Mucosa of descending colon (tissue), 3 donors: Measurements from ENCODE around the gene TXNDC11. TPM values are rescaled to one million over a fixed set of nuclear protein-coding genes. Genes with fewer than 3 reads are reported as not detected.

Source experiments
- ATAC-seq: fragments of 200-7000 bp; cut with Tn5 transposase; one replicate; pipeline ENCODE4 v1.9.1; 2020; ENCODE audit warnings: mild to moderate bottlenecking, moderate library complexity
- DNase-seq, 3 donors: peaks; one replicate each; pipeline ENCODE4 v3.0.0-alpha.2; 2020
- H3K36me3 ChIP-seq: fragments of 200-600 bp; one replicate; pipeline ENCODE4 v1.8.0; 2021; ENCODE audit warnings: low read depth, mild to moderate bottlenecking
- H3K4me1 ChIP-seq: fragments of 200-600 bp; one replicate; pipeline ENCODE4 v1.8.0; 2021; ENCODE audit warnings: low read depth, mild to moderate bottlenecking
- H3K4me3 ChIP-seq: fragments of 200-600 bp; one replicate; pipeline ENCODE4 v1.8.0; 2021; ENCODE audit warnings: mild to moderate bottlenecking
- H3K9me3 ChIP-seq: fragments of 200-600 bp; one replicate; pipeline ENCODE4 v1.8.0; 2021; ENCODE audit warnings: mild to moderate bottlenecking
- intact Hi-C, 2 donors: fragments of 100-400 bp; cut with DNase I in 1 of 2; cut with micrococcal nuclease in 1 of 2; formaldehyde crosslinking; loops; one replicate each; pipeline versions ENCODE4 v1.11.0 to v1.11.1; 2022; cut with DNase I, micrococcal nuclease
- total RNA-seq, 3 donors: library from RNA; stranded (reverse); fragmentation: NEBNext Ultra II Directional in 2 of 3; extraction: Animal tissue kit (Norgen Biotek cat#: 25700) in 2 of 3; gene quantifications; one replicate each; pipeline versions ENCODE4 v1.2.1 to v1.2.4, GENCODE V29; 2021 to 2023
- TF ChIP-seq, protein P1 (sequence below): fragments of 200-600 bp; IDR thresholded peaks from one replicate; pipeline ENCODE4 v1.8.0; 2022; ENCODE audit warnings: antibody characterized with exemption, mild to moderate bottlenecking
- donor health status: DM: no; HTN: no; CAD: no; lungs with moderate emphysema.
- donor health status: DM: no; HTN: no; CAD: no.
- donor health status: DM: no; HTN: yes; CAD: no.

The TXNDC11 gene
- total RNA-seq, 3 donors from 2014 or later: 52.3 to 71.9 (median 60.3) TPM

DNA sequence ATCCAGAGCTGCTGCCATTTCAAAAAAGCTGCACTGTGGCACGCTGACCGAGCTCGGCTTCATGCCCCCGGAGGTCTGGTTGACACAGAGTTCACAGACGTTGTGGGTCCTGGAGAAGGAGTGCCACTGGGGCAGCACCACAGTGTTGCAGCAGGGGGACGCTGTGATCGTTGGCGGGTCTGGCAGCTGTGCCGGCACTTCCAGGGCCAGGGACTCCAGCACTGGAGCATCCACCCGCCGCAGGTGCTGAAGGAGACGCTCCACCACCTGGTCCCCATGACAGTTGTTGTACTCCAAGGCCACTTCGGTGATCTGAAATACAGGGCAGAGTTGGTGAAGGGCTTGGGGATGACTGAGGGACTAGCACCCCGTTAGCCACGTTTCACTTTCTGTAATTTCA is 50.9 kb downstream of the TXNDC11 start:
- Histone ChIP-seq H3K4me3 (no peak overlapping the region), H3K4me1 (peaks cover 5% of the 10 kb centered on the region), H3K9me3 (no peaks in the 10 kb centered on the region), H3K36me3 (peaks cover 14% of the 10 kb centered on the region)
- ATAC-seq (no peak), DNase-seq (no peak)
- intact Hi-C loops: no loop called here
- TF ChIP-seq, protein P1, sequence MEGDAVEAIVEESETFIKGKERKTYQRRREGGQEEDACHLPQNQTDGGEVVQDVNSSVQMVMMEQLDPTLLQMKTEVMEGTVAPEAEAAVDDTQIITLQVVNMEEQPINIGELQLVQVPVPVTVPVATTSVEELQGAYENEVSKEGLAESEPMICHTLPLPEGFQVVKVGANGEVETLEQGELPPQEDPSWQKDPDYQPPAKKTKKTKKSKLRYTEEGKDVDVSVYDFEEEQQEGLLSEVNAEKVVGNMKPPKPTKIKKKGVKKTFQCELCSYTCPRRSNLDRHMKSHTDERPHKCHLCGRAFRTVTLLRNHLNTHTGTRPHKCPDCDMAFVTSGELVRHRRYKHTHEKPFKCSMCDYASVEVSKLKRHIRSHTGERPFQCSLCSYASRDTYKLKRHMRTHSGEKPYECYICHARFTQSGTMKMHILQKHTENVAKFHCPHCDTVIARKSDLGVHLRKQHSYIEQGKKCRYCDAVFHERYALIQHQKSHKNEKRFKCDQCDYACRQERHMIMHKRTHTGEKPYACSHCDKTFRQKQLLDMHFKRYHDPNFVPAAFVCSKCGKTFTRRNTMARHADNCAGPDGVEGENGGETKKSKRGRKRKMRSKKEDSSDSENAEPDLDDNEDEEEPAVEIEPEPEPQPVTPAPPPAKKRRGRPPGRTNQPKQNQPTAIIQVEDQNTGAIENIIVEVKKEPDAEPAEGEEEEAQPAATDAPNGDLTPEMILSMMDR: no peak

DNA sequence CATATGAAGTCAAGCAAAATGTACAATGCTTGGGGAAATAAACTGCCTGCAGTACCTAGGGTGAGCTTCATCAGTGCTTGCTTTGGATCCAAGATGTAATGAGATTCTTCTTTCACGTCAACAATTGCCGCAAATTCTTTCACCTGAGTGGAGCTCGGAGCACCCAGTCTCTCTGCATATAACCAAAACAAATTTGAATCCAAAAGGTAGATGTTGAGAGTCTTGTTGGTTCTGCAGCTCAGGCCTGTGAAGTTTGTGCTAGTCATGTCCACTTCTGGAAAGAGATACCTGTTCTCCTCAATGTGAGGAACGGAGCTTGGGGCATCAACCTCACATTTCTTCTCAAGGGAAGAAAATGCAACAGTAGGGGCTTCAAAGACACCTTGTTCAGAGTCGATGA is 51.4 kb downstream of the TXNDC11 start:
- Histone ChIP-seq H3K4me3 (no peak overlapping the region), H3K9me3 (no peaks in the 10 kb centered on the region), H3K4me1 (peaks cover 5% of the 10 kb centered on the region), H3K36me3 (peaks cover 14% of the 10 kb centered on the region)
- intact Hi-C loops: no loop called here
- TF ChIP-seq, protein P1: no peak
- ATAC-seq (no peak), DNase-seq (no peak)

DNA sequence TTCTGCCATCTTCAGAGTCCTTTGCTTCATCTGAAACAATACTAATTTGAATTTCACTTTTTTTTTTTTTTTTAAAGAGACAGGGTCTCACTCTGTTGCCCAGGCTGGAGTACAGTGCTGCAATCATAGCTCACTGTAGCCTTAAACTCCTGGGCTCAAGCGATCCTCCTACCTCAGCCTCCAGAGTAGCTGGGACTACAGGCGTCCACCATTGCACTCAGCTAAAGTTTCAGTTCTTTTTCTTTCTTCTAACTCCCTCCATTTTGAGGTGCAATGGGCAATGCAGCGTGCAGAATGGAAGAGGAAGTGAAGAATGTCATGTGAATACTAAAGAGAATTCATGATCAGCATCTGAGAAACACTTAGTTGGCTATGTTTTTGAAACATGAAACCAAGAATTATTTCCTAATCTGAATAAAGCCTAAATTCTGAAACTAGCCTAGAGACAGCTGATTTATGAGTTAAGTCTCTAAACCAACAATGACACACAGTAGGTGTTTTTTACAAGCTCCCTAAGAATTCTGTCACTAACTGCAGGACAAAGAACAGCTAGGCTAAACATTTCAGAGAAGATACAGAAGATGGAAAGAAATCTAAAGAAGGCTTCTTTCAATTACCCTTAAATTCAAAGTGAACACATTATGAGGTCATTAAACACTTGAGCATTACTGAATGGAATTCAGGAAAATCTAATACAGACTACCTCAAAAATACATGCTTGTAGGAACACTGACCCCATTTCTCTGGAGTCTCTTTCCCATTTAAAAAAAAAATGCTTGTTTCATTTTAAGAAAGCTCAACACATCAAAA is 53.4 kb downstream of the TXNDC11 start:
- intact Hi-C loops: no loop called here
- ATAC-seq (peak; percentile 46), DNase-seq (no peak)
- Histone ChIP-seq H3K4me3 (no peak overlapping the region), H3K9me3 (no peaks in the 10 kb centered on the region), H3K4me1 (peaks cover 5% of the 10 kb centered on the region), H3K36me3 (peaks cover 18% of the 10 kb centered on the region)
- TF ChIP-seq, protein P1: no peak

DNA sequence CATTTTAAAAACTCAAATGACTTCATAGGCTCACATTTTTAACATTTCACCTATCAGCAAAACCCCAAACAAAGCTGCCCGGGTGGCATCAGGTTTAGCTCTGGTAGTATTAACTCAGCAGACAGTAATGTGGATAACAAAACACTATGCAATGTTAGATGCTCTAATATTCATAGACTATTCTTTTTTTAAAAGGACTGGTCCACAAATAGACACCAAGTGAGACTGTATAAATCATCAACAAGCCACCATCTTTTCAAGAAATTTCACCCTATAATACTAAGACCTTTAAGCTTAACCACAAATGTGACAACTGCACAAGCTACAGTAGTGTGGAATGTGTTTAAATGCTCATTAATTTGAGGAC is 54.2 kb downstream of the TXNDC11 start:
- intact Hi-C loops: no loop called here
- Histone ChIP-seq H3K36me3 (peaks cover 18% of the 10 kb centered on the region), H3K4me1 (peaks cover 5% of the 10 kb centered on the region), H3K9me3 (no peaks in the 10 kb centered on the region), H3K4me3 (no peak overlapping the region)
- DNase-seq (no peak), ATAC-seq (no peak)
- TF ChIP-seq, protein P1: no peak

DNA sequence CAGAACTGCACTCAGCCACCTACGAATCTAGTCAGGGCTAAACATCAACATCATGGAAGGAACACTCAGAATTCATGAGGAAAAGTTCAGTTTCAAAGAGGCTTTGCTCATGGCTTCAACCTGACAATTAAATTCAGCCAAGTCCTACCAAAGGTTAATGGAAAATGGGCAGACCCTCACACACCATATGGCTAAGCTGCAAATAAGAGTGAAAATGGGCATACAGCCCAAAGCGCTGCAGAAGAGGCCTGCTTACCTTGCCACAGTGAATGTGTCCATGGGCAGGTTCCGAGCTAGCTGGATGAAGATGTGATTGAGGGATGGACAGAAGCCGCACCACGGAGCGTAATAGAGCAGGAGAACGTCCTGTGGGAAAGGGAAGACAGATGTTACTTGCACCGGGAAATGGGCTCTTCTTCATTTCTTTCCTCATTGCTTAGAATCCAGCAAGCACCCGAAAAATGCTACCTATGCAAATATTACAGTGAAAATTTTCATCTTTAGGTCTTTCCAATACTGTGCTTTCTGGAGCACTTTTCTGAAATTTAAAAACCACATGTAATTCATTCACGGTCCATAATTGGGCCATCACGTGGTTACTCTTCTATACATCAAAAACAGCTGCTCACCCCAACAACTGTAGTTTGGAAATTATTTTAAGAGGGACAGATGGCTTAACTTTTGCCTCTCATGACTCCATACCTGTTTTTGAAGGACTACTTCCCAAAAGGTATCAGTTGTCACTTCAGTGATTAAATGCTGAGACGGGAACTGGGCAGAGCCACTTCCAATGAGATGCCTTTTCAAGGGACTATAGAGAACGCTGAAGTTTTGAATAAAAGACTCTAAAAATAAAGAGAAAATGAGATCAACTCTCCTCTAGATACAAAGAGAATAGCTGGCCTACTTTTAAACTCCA is 54.8 kb downstream of the TXNDC11 start:
- H3K4me1 ChIP-seq: peaks cover 9% of the 10 kb centered on the region
- ATAC-seq (no peak), DNase-seq (no peak)
- H3K4me3 ChIP-seq: no peak overlapping the region
- TF ChIP-seq, protein P1: no peak
- no peaks in the 10 kb centered on the region for H3K9me3 ChIP-seq
- H3K36me3 ChIP-seq: peaks cover 18% of the 10 kb centered on the region
- intact Hi-C loops: no loop called here
